Myometrial cell (primary cell): ENCODE data around the gene KRTAP5-9. TPM values are rescaled to one million over a fixed set of nuclear protein-coding genes. Genes with fewer than 3 reads are reported as not detected.

ENCODE experiments used
- total RNA-seq: library from RNA; depleted of rRNA; stranded (reverse); fragments of >200 nt; gene quantifications from 2 replicates; pipeline ENCODE4 v1.2.3, GENCODE V29; 2015

KRTAP5-9 gene
- not detected in 2 replicates for total RNA-seq

GRCh38 chr11:71548120-71548519 is at the start of gene KRTAP5-9:
TSS of gene KRTAP5-9 (plus strand) at chr11:71548420. CDS start at chr11:71548658, 238 bp downstream.

GRCh38 chr11:71526796-71527575 is 21.2 kb upstream of the KRTAP5-9 start, which contains the start of gene KRTAP5-7:
TSS of gene KRTAP5-7 (plus strand) at chr11:71527267. CDS start at chr11:71527301, 34 bp downstream.

GRCh38 chr11:71537977-71538665 is 10.1 kb upstream of the KRTAP5-9 start, which contains the start of gene KRTAP5-8:
TSS of gene KRTAP5-8 (plus strand) at chr11:71538025. CDS start at chr11:71538056, 31 bp downstream.

GRCh38 chr11:71565263-71565662 is 17.0 kb downstream of the KRTAP5-9 start, which contains the start of gene KRTAP5-10:
TSS of gene KRTAP5-10 (plus strand) at chr11:71565563. CDS start at chr11:71565588, 25 bp downstream.

GRCh38 chr11:71582309-71582895 is 34.2 kb downstream of the KRTAP5-9 start, which contains the start of gene KRTAP5-11:
TSS of gene KRTAP5-11 (minus strand) at chr11:71582875. CDS start at chr11:71582837, 38 bp downstream.

Other genes starting within 250 kb of the KRTAP5-9 start
- 168 and 180 TPM in 2 replicates for gene DHCR7, start 100.0 kb upstream of the KRTAP5-9 start, total RNA-seq
- gene NADSYN1, start 95.2 kb upstream of the KRTAP5-9 start, total RNA-seq: 51.4 and 65.4 TPM in 2 replicates
- gene KRTAP5-7, start 21.2 kb upstream of the KRTAP5-9 start, total RNA-seq: not detected in 2 replicates
- not detected in 2 replicates for gene KRTAP5-8, start 10.4 kb upstream of the KRTAP5-9 start, total RNA-seq
- gene KRTAP5-10, start 17.1 kb downstream of the KRTAP5-9 start, total RNA-seq: not detected in 2 replicates
- gene KRTAP5-11, start 34.5 kb downstream of the KRTAP5-9 start, total RNA-seq: not detected in 2 replicates